ENCODE results near the gene DNASE1L3.
A peak's percentile ranks its signal among the peaks of the same experiment; 100 is the strongest.

Gene DNASE1L3

GRCh38 chr3:58176827-58177489 is 33.8 kb downstream of the DNASE1L3 start:
- DNase-seq: no peak

- no peak for DNase-seq
Observed at GRCh38 chr3:58176185-58176530, 34.6 kb downstream of the DNASE1L3 start.

- no peak for DNase-seq
Observed at GRCh38 chr3:58175437-58176184, 35.2 kb downstream of the DNASE1L3 start.

- no peak for DNase-seq
Observed at GRCh38 chr3:58175187-58175436, 35.7 kb downstream of the DNASE1L3 start.

GRCh38 chr3:58173669-58174398 is 36.9 kb downstream of the DNASE1L3 start:
- DNase-seq: no peak

GRCh38 chr3:58173029-58173668 is 37.6 kb downstream of the DNASE1L3 start:
- DNase-seq: no peak

- no peak for DNase-seq
Observed at GRCh38 chr3:58171126-58171525, 39.6 kb downstream of the DNASE1L3 start.

- DNase-seq: no peak
Observed at GRCh38 chr3:58170376-58170775, 40.4 kb downstream of the DNASE1L3 start.

- no peak for DNase-seq
Observed at GRCh38 chr3:58169371-58169770, 41.4 kb downstream of the DNASE1L3 start.

GRCh38 chr3:58168498-58168897 is 42.3 kb downstream of the DNASE1L3 start:
- no peak for DNase-seq

GRCh38 chr3:58167431-58168351 is 43.1 kb downstream of the DNASE1L3 start:
- peak; percentile 84 for DNase-seq

GRCh38 chr3:58164906-58165821 is 45.6 kb downstream of the DNASE1L3 start:
- DNase-seq: no peak

GRCh38 chr3:58164199-58164879 is 46.4 kb downstream of the DNASE1L3 start:
- no peak for DNase-seq

GRCh38 chr3:58163234-58163633 is 47.5 kb downstream of the DNASE1L3 start:
- DNase-seq: no peak

- no peak for DNase-seq
Observed at GRCh38 chr3:58161435-58162398, 49.1 kb downstream of the DNASE1L3 start.

- DNase-seq: no peak
Observed at GRCh38 chr3:58160399-58160798, 50.4 kb downstream of the DNASE1L3 start.

GRCh38 chr3:58158442-58159153 is 52.2 kb downstream of the DNASE1L3 start:
- no peak for DNase-seq

GRCh38 chr3:58157700-58158099 is 53.1 kb downstream of the DNASE1L3 start:
- no peak for DNase-seq

- DNase-seq: no peak
Observed at GRCh38 chr3:58155838-58156237, 54.9 kb downstream of the DNASE1L3 start.

Measured in activated effector memory CD4-positive, alpha-beta T cell treated with anti-CD3 and anti-CD28 coated beads, Interleukin-2, amount 50 U/mL, for 16 hours (primary cell).